ENCODE measurements around the gene DUSP22. TPM values are rescaled to one million over a fixed set of nuclear protein-coding genes. Genes with fewer than 3 reads are reported as not detected.

Gene DUSP22
- polyA plus RNA-seq, 1 experiment = 5.4 TPM

GRCh38 chr6:315921-316752, 23.9 kb downstream of the DUSP22 start:
- TF ChIP-seq, protein P1, sequence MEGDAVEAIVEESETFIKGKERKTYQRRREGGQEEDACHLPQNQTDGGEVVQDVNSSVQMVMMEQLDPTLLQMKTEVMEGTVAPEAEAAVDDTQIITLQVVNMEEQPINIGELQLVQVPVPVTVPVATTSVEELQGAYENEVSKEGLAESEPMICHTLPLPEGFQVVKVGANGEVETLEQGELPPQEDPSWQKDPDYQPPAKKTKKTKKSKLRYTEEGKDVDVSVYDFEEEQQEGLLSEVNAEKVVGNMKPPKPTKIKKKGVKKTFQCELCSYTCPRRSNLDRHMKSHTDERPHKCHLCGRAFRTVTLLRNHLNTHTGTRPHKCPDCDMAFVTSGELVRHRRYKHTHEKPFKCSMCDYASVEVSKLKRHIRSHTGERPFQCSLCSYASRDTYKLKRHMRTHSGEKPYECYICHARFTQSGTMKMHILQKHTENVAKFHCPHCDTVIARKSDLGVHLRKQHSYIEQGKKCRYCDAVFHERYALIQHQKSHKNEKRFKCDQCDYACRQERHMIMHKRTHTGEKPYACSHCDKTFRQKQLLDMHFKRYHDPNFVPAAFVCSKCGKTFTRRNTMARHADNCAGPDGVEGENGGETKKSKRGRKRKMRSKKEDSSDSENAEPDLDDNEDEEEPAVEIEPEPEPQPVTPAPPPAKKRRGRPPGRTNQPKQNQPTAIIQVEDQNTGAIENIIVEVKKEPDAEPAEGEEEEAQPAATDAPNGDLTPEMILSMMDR (IDR thresholded peaks at IDR 0.05; ENCODE audit: low read depth, low read length) = no peak
- H3K27me3 ChIP-seq (ENCODE audit: control insufficient read depth, insufficient read depth, low read length) = no peaks in the 10 kb centered on the region
- no peak for DNase-seq (ENCODE audit: low read depth, low spot score)
- CTCF ChIA-PET = no interaction called here
- peaks cover 39% of the 10 kb centered on the region for H3K9me3 ChIP-seq (ENCODE audit: control insufficient read depth, insufficient read depth, low read length)
- POLR2A ChIA-PET = no interaction called here
- no peak overlapping the region for H3K4me3 ChIP-seq (ENCODE audit: low read depth, low read length)
- H3K27ac ChIP-seq (ENCODE audit: low read depth, low read length) = no peak overlapping the region

GRCh38 chr6:316753-317038, 24.4 kb downstream of the DUSP22 start:
- Histone ChIP-seq H3K9me3 (ENCODE audit: control insufficient read depth, insufficient read depth, low read length) (peaks cover 39% of the 10 kb centered on the region), H3K27me3 (ENCODE audit: control insufficient read depth, insufficient read depth, low read length) (no peaks in the 10 kb centered on the region), H3K27ac (ENCODE audit: low read depth, low read length) (no peak overlapping the region), H3K4me3 (ENCODE audit: low read depth, low read length) (no peak overlapping the region)
- CTCF ChIA-PET = no interaction called here
- POLR2A ChIA-PET = no interaction called here
- TF ChIP-seq, protein P1 (IDR thresholded peaks at IDR 0.05; ENCODE audit: low read depth, low read length) = no peak
- DNase-seq (ENCODE audit: low read depth, low spot score) = no peak

GRCh38 chr6:317060-317447, 24.8 kb downstream of the DUSP22 start:
- Histone ChIP-seq H3K27me3 (ENCODE audit: control insufficient read depth, insufficient read depth, low read length) (no peaks in the 10 kb centered on the region), H3K9me3 (ENCODE audit: control insufficient read depth, insufficient read depth, low read length) (peaks cover 39% of the 10 kb centered on the region), H3K4me3 (ENCODE audit: low read depth, low read length) (no peak overlapping the region), H3K27ac (ENCODE audit: low read depth, low read length) (no peak overlapping the region)
- POLR2A ChIA-PET = no interaction called here
- TF ChIP-seq, protein P1 (IDR thresholded peaks at IDR 0.05; ENCODE audit: low read depth, low read length) = no peak
- CTCF ChIA-PET = no interaction called here
- DNase-seq (ENCODE audit: low read depth, low spot score) = no peak

- no peak for DNase-seq (ENCODE audit: low read depth, low spot score)
- Histone ChIP-seq H3K27me3 (ENCODE audit: control insufficient read depth, insufficient read depth, low read length) (no peaks in the 10 kb centered on the region), H3K4me3 (ENCODE audit: low read depth, low read length) (no peak overlapping the region), H3K9me3 (ENCODE audit: control insufficient read depth, insufficient read depth, low read length) (peaks cover 39% of the 10 kb centered on the region), H3K27ac (ENCODE audit: low read depth, low read length) (no peak overlapping the region)
- TF ChIP-seq, protein P1 (IDR thresholded peaks at IDR 0.05; ENCODE audit: low read depth, low read length) = no peak
- POLR2A ChIA-PET = no interaction called here
- CTCF ChIA-PET = no interaction called here
Observed at GRCh38 chr6:317448-318144, 25.3 kb downstream of the DUSP22 start.

GRCh38 chr6:318243-318890, 26.1 kb downstream of the DUSP22 start:
- Histone ChIP-seq H3K27ac (ENCODE audit: low read depth, low read length) (no peak overlapping the region), H3K4me3 (ENCODE audit: low read depth, low read length) (no peak overlapping the region), H3K27me3 (ENCODE audit: control insufficient read depth, insufficient read depth, low read length) (no peaks in the 10 kb centered on the region), H3K9me3 (ENCODE audit: control insufficient read depth, insufficient read depth, low read length) (peaks cover 43% of the 10 kb centered on the region)
- CTCF ChIA-PET = no interaction called here
- TF ChIP-seq, protein P1 (IDR thresholded peaks at IDR 0.05; ENCODE audit: low read depth, low read length) = no peak
- DNase-seq (ENCODE audit: low read depth, low spot score) = no peak
- POLR2A ChIA-PET = no interaction called here

Measured in AG04450 (cell line).